Inflammatory macrophage (primary cell): Measurements from ENCODE around the gene CISTR.
A peak's percentile ranks its signal among the peaks of the same experiment; 100 is the strongest.

ENCODE experiments used
- DNase-seq, 2 donors: peaks; one replicate each; pipeline ENCODE4 v3.0.0-alpha.2; 2020 to 2022

Gene CISTR

GRCh38 chr12:53743266-53744129 is 8.3 kb downstream of the CISTR start:
- DNase-seq, result peak; percentile 66 to 68

- DNase-seq, result no peak
These were observed 11.7 kb downstream of the CISTR start for GRCh38 chr12:53740130-53740491.

GRCh38 chr12:53739214-53740129 is 12.3 kb downstream of the CISTR start:
- no peak for DNase-seq

GRCh38 chr12:53738406-53739213 is 13.2 kb downstream of the CISTR start:
- no peak for DNase-seq

- DNase-seq, result no peak
These were observed 13.8 kb downstream of the CISTR start for GRCh38 chr12:53737951-53738405.

- DNase-seq, result no peak
These were observed 14.5 kb downstream of the CISTR start for GRCh38 chr12:53737093-53737808.

- DNase-seq, result no peak
These were observed 15.2 kb downstream of the CISTR start for GRCh38 chr12:53736592-53736991.

- no peak for DNase-seq
These were observed 16.2 kb downstream of the CISTR start for GRCh38 chr12:53735556-53735955.

GRCh38 chr12:53734425-53734824 is 17.4 kb downstream of the CISTR start:
- DNase-seq, result no peak

GRCh38 chr12:53733807-53734200 is 18.0 kb downstream of the CISTR start:
- peak in 1 of 2 donors; percentile 15 for DNase-seq

GRCh38 chr12:53733051-53733806 is 18.6 kb downstream of the CISTR start:
- DNase-seq, result no peak

- DNase-seq, result peak; percentile 32 to 60
These were observed 22.1 kb downstream of the CISTR start for GRCh38 chr12:53729644-53730043.

- no peak for DNase-seq
These were observed 23.6 kb downstream of the CISTR start for GRCh38 chr12:53728206-53728605.

- DNase-seq, result peak; percentile 98
These were observed 24.3 kb downstream of the CISTR start, which contains the start of gene CALCOCO1 for GRCh38 chr12:53727310-53728041. CALCOCO1 (minus strand) TSS chr12:53727452; CDS start chr12:53725242, 2,210 bp downstream.

- DNase-seq, result no peak
These were observed 24.9 kb downstream of the CISTR start for GRCh38 chr12:53726946-53727309.

GRCh38 chr12:53726341-53726740 is 25.4 kb downstream of the CISTR start:
- peak; percentile 33 to 65 for DNase-seq

- no peak for DNase-seq
These were observed 26.0 kb downstream of the CISTR start for GRCh38 chr12:53725824-53726223.

GRCh38 chr12:53722450-53723041 is 29.2 kb downstream of the CISTR start:
- no peak for DNase-seq

GRCh38 chr12:53720946-53721345 is 30.8 kb downstream of the CISTR start:
- DNase-seq, result no peak

GRCh38 chr12:53719649-53720048 is 32.1 kb downstream of the CISTR start:
- DNase-seq, result no peak
